ENCODE data around the gene EZR. TPM values are rescaled to one million over a fixed set of nuclear protein-coding genes. Genes with fewer than 3 reads are reported as not detected.

Gene EZR
- polyA plus RNA-seq, 1 donor (not counting 4 experiments of a cell fraction or from before 2014, with no cell fraction given): 277 TPM

- TF ChIP-seq, protein P1, sequence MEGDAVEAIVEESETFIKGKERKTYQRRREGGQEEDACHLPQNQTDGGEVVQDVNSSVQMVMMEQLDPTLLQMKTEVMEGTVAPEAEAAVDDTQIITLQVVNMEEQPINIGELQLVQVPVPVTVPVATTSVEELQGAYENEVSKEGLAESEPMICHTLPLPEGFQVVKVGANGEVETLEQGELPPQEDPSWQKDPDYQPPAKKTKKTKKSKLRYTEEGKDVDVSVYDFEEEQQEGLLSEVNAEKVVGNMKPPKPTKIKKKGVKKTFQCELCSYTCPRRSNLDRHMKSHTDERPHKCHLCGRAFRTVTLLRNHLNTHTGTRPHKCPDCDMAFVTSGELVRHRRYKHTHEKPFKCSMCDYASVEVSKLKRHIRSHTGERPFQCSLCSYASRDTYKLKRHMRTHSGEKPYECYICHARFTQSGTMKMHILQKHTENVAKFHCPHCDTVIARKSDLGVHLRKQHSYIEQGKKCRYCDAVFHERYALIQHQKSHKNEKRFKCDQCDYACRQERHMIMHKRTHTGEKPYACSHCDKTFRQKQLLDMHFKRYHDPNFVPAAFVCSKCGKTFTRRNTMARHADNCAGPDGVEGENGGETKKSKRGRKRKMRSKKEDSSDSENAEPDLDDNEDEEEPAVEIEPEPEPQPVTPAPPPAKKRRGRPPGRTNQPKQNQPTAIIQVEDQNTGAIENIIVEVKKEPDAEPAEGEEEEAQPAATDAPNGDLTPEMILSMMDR (optimal IDR thresholded peaks at IDR 0.05 in 1 of 3, IDR thresholded peaks at IDR 0.05 in 1 of 3, conservative IDR thresholded peaks at IDR 0.05 in 1 of 3; ENCODE audit: extremely low read depth in 1 of 3, insufficient read depth in 2 of 3, low read length in 3 of 3): no peak
- no peak for TF ChIP-seq EZH2 (IDR thresholded peaks at IDR 0.05; ENCODE audit: low read length)
- no peak for DNase-seq (ENCODE audit: low read depth, low spot score)
- no peaks in the 10 kb centered on the region for H3K9me3 ChIP-seq (ENCODE audit: control insufficient read depth, low read depth, low read length)
- H3K36me3 ChIP-seq (ENCODE audit: control insufficient read depth in 2 of 2, extremely low read depth in 1 of 2, insufficient read depth in 2 of 2, low read length in 2 of 2): peaks cover 17 to 48% of the 10 kb centered on the region in 2 experiments
- H3K27me3 ChIP-seq (ENCODE audit: control insufficient read depth, extremely low read depth, insufficient read depth, low read length): no peaks in the 10 kb centered on the region
- FAIRE-seq: no peak
- H4K20me1 ChIP-seq (ENCODE audit: control insufficient read depth, extremely low read depth, insufficient read depth, low read length): peaks cover 48% of the 10 kb centered on the region
- dilution Hi-C loops (cut with MboI; ENCODE audit: extremely low pct_ligation_motif_present, low sequenced_read_pairs): no loop called here
- peak overlapping the region; percentile 91 for H3K4me2 ChIP-seq (ENCODE audit: control insufficient read depth, extremely low read depth, insufficient read depth, low read depth, low read length)
- peak overlapping the region; percentile 99 for H3K9ac ChIP-seq (ENCODE audit: control insufficient read depth, extremely low read depth, insufficient read depth, low read length)
- peaks cover 55% of the 10 kb centered on the region for H3K4me1 ChIP-seq (ENCODE audit: control insufficient read depth, extremely low read depth, insufficient read depth, low read length)
- peaks cover 77% of the 10 kb centered on the region for H3K79me2 ChIP-seq (ENCODE audit: control insufficient read depth, insufficient read depth, low read length)
- peak overlapping the region; percentile 98 for H3K27ac ChIP-seq (ENCODE audit: control insufficient read depth, insufficient read depth, low read length)
- H3K4me3 ChIP-seq (ENCODE audit: control insufficient read depth in 2 of 3, extremely low read depth in 1 of 3, insufficient read depth in 2 of 3, low read depth in 1 of 3, low read length in 3 of 3): peak overlapping the region; percentile 87 to 100 (median 97)
- peaks cover 2% of the 10 kb centered on the region for H3K9me1 ChIP-seq (ENCODE audit: control insufficient read depth, extremely low read depth, insufficient read depth, low read length)
- no peak overlapping the region for H2AFZ ChIP-seq (ENCODE audit: control insufficient read depth, low read length)
Observed at GRCh38 chr6:158815379-158815724, 3.8 kb downstream of the EZR start.

GRCh38 chr6:158813032-158813431 lies 6.1 kb downstream of the EZR start:
- Histone ChIP-seq H3K27ac (ENCODE audit: control insufficient read depth, insufficient read depth, low read length) (peak overlapping the region; percentile 52), H3K36me3 (ENCODE audit: control insufficient read depth in 2 of 2, extremely low read depth in 1 of 2, insufficient read depth in 2 of 2, low read length in 2 of 2) (peaks cover 18 to 62% of the 10 kb centered on the region in 2 experiments)

More at GRCh38 chr6:158813032-158813431, 6.1 kb downstream of the EZR start:
- dilution Hi-C loops (cut with MboI; ENCODE audit: extremely low pct_ligation_motif_present, low sequenced_read_pairs): no loop called here
- Histone ChIP-seq H3K27me3 (ENCODE audit: control insufficient read depth, extremely low read depth, insufficient read depth, low read length) (no peaks in the 10 kb centered on the region), H3K9ac (ENCODE audit: control insufficient read depth, extremely low read depth, insufficient read depth, low read length) (no peak overlapping the region), H3K79me2 (ENCODE audit: control insufficient read depth, insufficient read depth, low read length) (peaks cover 100% of the 10 kb centered on the region), H2AFZ (ENCODE audit: control insufficient read depth, low read length) (no peak overlapping the region), H4K20me1 (ENCODE audit: control insufficient read depth, extremely low read depth, insufficient read depth, low read length) (peaks cover 57% of the 10 kb centered on the region), H3K4me3 (ENCODE audit: control insufficient read depth in 2 of 3, extremely low read depth in 1 of 3, insufficient read depth in 2 of 3, low read depth in 1 of 3, low read length in 3 of 3) (peak overlapping the region in 1 of 3 experiments; percentile 8), H3K9me1 (ENCODE audit: control insufficient read depth, extremely low read depth, insufficient read depth, low read length) (peaks cover 2% of the 10 kb centered on the region), H3K4me1 (ENCODE audit: control insufficient read depth, extremely low read depth, insufficient read depth, low read length) (peaks cover 71% of the 10 kb centered on the region), H3K4me2 (ENCODE audit: control insufficient read depth, extremely low read depth, insufficient read depth, low read depth, low read length) (peak overlapping the region; percentile 91), H3K9me3 (ENCODE audit: control insufficient read depth, low read depth, low read length) (no peaks in the 10 kb centered on the region)
- TF ChIP-seq, protein P1 (optimal IDR thresholded peaks at IDR 0.05 in 1 of 3, IDR thresholded peaks at IDR 0.05 in 1 of 3, conservative IDR thresholded peaks at IDR 0.05 in 1 of 3; ENCODE audit: extremely low read depth in 1 of 3, insufficient read depth in 2 of 3, low read length in 3 of 3): no peak
- TF ChIP-seq EZH2 (IDR thresholded peaks at IDR 0.05; ENCODE audit: low read length): no peak
- DNase-seq (ENCODE audit: low read depth, low spot score): no peak
- no peak for FAIRE-seq
